Activated CD8-positive, alpha-beta memory T cell treated with anti-CD3 and anti-CD28 coated beads, Interleukin-2, amount 50 U/mL, for 1 hour (primary cell): ENCODE measurements around the gene IL15.
A peak's percentile ranks its signal among the peaks of the same experiment; 100 is the strongest.
"Not testable (repeated sequence)": the region's sequence is repeated elsewhere in the genome, so short reads cannot be mapped to it uniquely, and the experiment has no call there.

Experiments used
- DNase-seq: peaks from one replicate; pipeline ENCODE4 v3.0.0-alpha.2; 2020; ENCODE audit errors: extremely low read depth

IL15 gene

GRCh38 chr4:141636082-141636770 is at the start of gene IL15:
TSS of gene IL15 (plus strand) at chr4:141636583. CDS start at chr4:141719465, 82,882 bp downstream.
- peak; percentile 2 for DNase-seq

GRCh38 chr4:141587897-141588296 is 48.5 kb upstream of the IL15 start:
- no peak for DNase-seq

- DNase-seq, result no peak
Observed at GRCh38 chr4:141595531-141595930, 40.9 kb upstream of the IL15 start.

- DNase-seq, result no peak
Observed at GRCh38 chr4:141599853-141600252, 36.5 kb upstream of the IL15 start.

GRCh38 chr4:141604683-141605082 is 31.7 kb upstream of the IL15 start:
- not testable (repeated sequence) for DNase-seq

- no peak for DNase-seq
Observed at GRCh38 chr4:141605425-141605856, 30.9 kb upstream of the IL15 start.

- no peak for DNase-seq
Observed at GRCh38 chr4:141609243-141609642, 27.1 kb upstream of the IL15 start.

GRCh38 chr4:141610365-141610764 is 26.0 kb upstream of the IL15 start:
- DNase-seq, result no peak

GRCh38 chr4:141614878-141615586 is 21.4 kb upstream of the IL15 start:
- DNase-seq, result no peak

GRCh38 chr4:141615587-141615918 is 20.8 kb upstream of the IL15 start:
- DNase-seq, result not testable (repeated sequence)

- no peak for DNase-seq
Observed at GRCh38 chr4:141620715-141621114, 15.7 kb upstream of the IL15 start.

- no peak for DNase-seq
Observed at GRCh38 chr4:141625023-141625422, 11.4 kb upstream of the IL15 start.

GRCh38 chr4:141630854-141631253 is 5.5 kb upstream of the IL15 start:
- no peak for DNase-seq

- DNase-seq, result no peak
Observed at GRCh38 chr4:141635736-141636081, 674 bp upstream of the IL15 start.

- no peak for DNase-seq
Observed at GRCh38 chr4:141636771-141637460, 533 bp downstream of the IL15 start.

GRCh38 chr4:141637565-141637964 is 1.2 kb downstream of the IL15 start:
- no peak for DNase-seq

GRCh38 chr4:141638230-141638629 is 1.8 kb downstream of the IL15 start:
- no peak for DNase-seq

GRCh38 chr4:141640696-141641095 is 4.3 kb downstream of the IL15 start:
- DNase-seq, result no peak

GRCh38 chr4:141642063-141642462 is 5.7 kb downstream of the IL15 start:
- DNase-seq, result no peak

GRCh38 chr4:141642711-141643110 is 6.3 kb downstream of the IL15 start:
- no peak for DNase-seq

GRCh38 chr4:141643557-141643956 is 7.2 kb downstream of the IL15 start:
- no peak for DNase-seq

GRCh38 chr4:141645611-141646340 is 9.4 kb downstream of the IL15 start:
- no peak for DNase-seq
